Glomerular visceral epithelial cell (primary cell): ENCODE measurements around the gene TMED6.

Source experiments
- DNase-seq: peaks from one replicate; pipeline ENCODE4 v3.0.0-alpha.2; 2016; ENCODE audit errors: extremely low spot score

The TMED6 gene

DNA sequence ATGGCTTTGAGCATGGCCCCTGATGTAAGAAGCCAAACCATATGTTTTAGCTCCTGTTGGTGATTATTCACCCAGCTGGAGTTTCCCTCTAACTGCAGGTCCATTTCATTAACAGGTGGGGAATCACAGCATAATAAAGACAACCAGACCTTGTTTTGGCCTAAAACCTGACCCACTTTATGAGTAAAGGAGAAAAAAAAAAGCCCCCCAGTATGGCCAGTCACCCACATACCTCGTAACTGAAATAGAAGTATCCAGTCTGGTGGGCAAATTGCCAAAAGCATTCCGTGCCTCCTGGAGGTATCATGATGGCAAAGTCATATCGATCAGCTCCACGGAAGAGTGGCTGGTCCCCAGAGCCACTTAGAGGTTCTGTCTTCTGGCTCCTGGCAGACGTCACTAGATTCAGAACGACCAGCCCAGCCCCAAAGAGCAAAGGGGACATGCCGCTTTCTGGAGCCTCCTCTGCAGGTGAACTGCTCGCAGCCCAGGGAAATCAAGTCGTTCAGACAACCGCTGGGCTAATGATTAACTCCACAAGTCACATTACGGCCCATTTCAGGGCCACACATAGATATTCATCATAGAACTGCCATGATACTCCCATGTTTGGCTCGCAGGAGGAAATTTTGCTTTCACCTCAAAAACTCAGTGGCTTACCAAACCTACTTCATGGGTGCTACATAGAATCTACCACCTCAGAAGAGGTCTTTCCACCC is at the start of gene TMED6:
TMED6 (minus strand) TSS at position 478 of the 719 bp plus-strand sequence; CDS start at position 445, 33 bp downstream.
- peak; percentile 47 for DNase-seq

DNA sequence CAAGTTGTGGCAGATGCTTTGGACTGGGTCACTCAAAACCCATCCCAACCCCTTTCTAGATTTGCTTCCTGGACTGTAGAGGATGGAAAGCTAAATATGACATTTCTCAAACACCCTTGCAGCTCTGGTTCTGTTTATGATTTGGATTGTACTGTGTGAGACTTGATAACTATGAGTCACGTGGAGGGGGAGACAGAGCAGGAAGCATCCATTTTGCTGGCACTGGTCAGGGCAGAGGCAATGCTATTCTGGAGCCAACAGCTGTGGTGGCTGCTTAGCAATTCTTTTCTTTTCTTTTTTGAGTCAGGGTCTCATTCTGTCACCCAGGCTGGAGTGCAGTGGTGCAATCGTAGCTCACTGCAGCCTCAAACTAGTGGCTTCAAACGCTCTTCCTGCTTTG is 47.8 kb upstream of the TMED6 start:
- DNase-seq = no peak

DNA sequence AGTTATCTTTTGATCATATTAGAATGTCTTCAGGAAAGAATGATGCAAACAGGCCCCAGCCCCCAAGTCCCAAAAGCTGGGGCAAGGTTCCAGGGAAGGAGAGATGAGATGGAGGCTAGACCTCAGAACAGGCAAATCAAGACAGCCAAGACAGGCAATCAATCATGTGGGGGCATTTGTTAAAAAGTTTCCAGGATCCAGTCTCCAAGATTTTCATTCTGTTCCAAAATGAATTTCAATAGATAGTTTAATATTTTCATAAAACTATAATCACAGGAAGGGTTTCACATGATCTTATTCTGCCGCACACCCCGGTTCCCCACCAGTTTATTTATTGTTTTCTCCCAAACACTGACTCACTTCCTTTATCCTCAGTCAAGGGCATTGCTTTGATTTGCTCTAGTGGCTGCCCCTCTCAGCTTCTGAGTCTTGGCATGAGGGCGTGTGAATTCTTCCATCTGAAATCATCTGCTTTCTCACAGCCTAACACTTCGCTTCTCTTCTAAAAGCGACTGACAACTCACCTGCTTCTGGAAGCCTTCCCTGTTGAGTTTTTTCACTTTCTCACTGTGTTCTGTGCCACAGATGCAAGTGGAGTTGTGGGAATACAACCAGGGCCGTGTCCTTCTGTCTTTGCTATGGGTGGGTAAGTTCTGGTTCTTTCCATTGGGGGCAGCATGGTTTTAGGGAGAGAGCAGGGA is 46.4 kb upstream of the TMED6 start:
- peak; percentile 70 for DNase-seq

DNA sequence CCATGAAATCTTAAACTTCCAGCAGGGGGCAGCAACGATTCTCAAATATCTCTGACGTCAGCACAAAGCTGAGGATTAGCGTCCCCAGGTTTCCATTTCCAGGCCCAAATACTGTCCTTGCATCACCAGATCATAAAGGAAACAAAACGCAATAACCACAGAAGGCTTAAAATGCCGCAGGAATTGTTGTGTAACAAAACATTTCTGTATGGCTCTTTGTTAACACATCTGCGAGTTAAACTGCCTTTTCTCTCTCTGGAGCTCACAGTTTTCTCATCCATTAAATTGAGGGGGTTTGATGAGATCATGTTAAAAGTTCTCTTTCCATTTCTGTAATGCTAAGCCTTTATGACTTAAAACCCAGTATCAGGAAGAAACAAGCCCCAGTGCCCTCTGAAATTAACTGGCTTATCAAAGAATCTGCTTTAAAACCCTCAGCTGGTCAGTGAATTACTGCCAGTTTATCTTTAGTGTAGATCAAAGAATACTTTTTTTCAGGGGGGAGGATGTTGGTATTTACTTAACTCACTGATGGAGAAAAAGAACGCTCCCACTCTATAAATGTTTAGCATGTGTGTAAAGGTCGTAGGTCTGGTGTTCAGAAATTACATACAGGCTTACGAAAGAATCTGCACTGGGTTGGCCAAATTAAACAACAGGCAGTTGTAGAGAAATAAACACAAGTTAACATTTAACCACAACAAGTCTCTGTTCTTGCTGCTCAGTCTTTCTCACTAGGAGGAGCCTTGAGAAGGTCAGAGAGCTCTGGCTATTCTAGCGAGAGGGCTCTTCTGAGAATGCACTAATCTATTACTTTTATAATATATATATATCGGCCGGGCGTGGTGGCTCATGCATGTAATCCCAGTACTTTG is 44.8 kb upstream of the TMED6 start:
- peak; percentile 83 for DNase-seq

DNA sequence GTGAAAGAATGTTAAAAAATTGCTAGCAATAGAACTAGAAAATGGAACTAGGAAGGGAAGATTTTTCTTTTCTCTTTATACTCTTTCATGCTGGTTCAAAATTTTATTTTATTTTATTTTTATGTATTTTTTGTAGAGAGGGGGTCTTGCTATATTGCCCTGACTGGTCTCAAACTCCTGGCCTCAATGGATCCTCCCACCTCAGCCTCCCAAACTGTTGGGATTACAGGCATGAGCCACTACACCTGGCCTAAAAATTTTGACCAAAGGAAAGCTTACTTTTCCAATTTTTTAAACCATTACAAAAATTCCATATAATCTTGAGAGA is 44.2 kb upstream of the TMED6 start:
- no peak for DNase-seq

DNA sequence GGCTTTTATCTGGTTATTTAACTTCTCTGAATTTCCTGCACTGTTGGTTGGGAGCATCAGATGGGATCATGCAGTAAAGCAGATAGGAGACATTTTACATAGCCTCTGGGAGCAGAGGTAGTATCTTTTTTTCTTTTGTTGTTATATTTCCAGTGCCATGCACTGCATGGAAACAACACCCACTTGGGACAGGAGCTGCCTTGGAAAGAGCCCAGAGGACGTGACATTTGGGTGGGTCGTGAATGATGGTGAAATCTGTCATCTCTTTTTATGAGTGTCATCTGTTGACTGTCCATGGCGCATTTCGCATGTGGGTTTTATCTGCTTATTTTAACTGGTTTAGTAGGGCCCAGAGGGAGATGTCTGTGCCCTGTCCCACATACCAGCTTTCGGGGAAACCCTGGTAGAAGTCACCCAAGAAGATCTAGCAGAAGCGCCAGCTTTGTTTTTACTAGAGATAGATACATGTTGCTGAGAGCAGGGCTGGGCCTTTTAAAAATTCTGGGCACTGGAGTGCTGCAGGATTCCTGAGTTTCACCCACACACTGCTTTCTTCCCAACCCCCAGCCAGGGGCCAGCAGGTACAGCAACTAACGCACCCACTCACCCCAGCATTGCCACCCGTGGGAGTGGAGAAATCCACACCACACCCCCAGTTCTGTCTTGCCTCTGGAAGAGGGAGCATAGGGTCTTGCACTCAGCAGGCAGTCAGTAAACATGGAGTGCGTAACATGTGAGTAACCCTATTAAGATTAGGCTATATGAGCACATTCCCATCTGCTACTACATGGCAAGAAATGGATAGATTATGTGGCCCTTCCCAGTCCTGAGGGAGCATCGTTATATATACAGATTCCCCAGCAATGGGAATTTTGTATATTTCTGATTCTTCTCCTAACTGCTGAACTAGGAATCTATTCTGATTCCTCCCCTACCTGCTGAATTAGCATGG is 42.6 kb upstream of the TMED6 start:
- no peak for DNase-seq

DNA sequence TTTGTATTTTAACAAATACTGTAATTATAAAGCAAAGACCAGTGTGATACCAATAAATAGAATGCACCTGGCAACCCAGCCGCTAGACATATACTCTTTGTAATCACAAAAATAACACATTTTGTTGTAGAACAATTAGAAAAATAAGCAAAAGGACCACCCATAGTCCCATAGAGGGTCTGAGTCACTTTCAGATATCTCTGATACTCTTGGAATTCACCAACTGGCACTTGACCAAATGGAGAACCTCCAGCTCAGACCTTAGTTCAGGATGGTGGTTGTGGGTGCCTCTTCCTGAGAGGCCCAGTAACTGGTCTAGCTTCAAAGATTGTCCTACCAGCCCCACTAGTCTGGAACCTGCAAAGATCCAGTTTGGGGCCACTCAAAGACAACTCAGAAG is 35.0 kb upstream of the TMED6 start:
- DNase-seq = no peak

DNA sequence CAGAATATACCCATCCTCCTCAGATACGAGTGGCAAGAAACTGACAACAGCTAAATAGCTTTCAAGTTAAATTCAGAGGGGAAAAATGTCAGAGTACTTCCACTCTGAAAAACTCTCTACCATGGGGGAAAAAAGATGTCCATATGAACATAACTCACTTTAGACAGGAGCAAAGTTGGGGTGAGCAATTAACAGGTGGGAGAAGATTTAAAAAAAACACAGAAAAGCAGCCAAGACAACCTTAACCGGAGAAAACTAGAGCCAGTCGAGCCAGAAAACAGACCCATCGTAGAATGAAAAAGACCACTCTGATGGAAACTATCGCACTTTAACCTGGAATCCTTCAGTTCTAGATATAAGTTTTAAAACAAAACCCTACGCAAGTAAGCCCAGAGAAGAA is 33.4 kb upstream of the TMED6 start:
- DNase-seq = no peak

DNA sequence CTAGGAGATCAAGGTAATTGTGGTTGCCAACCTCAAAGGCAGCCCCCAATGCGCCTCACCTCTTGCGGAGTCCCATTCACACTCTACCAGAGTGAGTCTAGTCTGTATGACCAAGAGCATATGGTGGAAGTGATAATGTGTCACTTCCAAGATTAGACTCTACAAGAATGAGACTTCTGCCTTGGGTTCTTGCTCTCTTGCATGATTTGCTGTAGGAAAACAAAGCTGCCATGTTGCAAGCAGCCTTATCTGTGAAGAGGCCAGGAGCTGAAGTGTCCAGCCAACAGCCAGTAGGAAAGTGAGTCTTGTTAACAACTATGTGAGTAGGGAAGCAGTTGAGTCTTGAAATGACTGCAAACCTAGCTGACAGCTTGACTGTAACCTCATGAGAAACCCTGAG is 30.8 kb upstream of the TMED6 start:
- DNase-seq = no peak

DNA sequence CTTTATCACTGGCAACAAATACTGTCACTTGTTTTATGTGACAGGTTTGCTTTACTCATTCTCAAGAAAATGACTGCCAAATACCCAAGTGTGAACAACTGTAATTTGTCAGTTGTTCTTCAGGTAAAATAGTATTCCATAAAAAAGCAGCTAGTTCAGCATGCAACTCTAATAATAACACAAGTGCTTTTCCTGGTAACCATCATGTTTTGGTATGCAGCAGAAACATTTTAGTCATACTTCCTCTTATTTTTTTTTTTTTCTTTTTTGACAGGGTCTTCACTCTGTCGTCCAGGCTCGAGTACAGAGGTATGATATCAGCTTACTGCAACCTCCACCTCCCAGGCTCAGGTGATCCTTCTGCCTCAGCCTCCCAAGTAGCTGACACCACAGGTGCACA is 29.6 kb upstream of the TMED6 start:
- no peak for DNase-seq

DNA sequence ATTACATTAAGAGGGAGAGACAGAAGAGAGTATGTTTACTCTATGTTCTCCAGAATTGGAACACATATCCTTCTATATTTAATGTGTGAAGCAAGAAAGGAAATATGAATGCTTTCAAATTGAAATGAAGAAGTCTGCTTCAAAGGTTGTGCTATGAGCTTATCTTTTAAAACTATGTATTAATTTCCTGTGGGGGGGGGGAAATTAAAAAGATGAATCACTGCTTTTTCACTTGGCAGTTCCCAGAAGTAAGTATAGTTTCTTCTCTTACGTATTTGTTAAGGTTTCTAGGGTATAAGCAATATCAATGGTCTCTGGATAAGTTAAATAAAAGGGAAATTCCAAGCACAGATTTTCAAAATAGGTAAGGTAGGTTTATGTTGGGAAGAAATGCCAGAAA is 27.2 kb upstream of the TMED6 start:
- no peak for DNase-seq

DNA sequence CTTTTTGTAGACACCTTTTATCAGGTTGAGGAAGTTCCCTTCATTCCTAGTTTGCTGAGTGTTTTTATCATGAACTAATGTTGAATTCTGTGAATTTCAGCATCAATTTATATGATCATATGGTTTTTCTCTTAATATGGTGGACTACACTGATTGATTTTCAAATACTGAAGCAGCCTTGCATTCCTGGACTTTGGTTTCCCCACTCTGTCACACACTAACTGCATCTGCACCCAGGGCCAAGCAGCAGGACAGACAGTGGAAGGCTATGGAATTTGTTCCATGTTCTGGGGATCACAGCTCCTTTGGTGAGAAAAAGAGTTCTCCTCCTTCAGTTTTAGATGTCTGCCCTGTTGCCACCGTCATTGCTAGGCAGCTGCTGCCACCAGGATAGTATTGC is 26.4 kb upstream of the TMED6 start:
- DNase-seq = no peak

DNA sequence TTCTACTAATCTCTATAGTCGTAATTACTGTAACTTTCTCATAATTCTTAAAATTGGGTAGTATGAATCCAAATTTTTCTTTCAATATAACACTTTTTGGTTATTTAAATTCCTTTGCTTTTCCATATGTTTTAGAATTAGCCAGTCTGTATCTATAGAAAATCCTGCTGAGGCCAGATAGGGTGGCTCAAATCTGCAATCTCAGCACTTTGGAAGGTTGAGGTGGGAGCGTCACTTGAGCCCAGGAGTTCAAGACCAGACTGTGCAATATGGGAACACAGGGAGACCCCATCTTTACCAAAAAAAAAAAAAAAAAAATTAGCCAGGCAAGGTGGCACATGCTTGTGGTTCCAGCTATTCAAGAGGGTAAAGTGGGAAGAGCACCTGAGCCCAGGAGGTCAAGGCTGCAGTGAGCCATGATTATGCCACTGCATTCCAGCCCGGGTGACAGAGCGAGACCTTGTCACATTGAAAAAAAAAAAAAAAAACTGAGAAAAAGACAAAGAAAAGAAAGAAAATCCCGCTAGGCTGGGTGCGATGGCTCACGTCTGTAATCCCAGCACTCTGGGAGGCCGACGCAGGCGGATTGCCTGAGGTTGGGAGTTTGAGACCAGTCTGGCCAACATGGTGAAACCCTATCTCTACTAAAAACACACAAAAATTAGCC is 24.9 kb upstream of the TMED6 start:
- no peak for DNase-seq

DNA sequence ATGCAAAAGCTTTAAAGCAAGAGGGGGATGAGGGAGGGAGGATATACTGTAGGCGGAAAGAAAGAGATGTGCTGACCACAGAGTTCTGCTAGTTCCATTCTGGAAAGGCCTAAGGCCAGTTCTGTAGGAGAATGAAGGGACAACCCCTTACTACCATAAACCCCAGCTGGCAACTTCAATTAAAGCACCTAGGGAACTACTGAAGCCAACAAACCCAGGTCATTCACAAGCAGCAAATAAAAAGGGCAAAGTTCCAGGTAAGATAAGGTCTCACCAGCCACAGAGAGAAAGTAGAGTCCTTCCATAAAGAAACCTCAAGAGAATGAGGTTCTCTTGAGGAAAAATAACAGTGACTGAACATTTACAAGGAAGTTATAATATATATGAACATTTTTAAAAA is 21.4 kb upstream of the TMED6 start:
- DNase-seq = no peak

DNA sequence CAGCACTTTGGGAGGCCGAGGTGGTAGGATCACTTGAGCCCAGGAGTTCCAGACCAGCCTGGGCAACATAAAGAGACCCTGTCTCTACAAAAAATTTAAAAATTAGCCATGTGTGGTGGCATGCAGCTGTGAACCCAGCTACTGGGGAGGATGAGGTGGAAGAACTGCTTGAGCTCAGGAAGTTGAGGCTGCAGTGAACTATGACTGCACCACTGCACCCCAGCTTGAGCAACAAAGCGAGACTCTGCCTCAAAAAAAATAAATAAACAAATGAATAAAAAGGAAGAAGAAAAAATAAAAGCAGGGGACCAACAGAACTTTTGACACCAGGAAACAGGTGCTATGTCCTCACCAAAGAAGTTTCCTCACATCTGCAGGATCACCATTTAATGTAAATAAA is 20.0 kb upstream of the TMED6 start:
- no peak for DNase-seq

DNA sequence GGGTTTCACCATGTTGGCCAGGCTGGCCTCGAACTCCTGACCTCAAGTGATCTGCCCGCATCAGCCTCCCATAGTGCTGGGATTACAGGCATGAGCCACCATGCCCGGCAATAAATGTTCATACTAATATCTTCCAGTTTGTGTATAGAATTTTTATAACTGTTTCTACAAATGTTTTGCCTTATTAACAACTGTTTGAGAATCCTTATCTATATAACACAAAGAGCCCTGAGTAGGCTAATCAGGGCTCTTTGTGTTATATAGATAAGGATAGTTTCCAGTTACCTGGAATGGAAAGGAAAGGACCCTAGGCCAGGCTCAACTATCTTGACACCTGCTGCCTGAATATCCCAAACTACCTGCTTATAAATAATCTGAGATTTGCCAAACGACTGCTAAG is 17.3 kb upstream of the TMED6 start:
- no peak for DNase-seq

DNA sequence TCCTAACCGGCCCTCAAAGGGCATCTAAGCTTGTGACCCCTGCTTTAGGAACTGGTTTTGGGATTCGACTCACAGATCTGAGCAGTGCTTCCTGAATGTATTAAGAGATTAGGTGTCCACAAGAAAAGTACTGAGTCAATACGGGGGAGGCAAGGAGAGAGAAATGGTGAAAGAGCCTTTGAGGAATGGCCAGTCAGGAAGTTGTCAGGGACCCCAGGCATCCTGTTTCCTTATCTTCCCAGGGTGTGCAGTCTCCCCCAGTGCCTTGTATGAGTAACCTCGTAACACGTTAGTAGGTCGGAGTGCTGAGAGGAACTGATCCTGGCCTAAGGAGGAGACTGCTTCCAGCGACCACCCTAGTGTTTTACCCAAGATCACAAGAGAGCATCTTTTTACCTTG is 16.4 kb upstream of the TMED6 start:
- DNase-seq = no peak

DNA sequence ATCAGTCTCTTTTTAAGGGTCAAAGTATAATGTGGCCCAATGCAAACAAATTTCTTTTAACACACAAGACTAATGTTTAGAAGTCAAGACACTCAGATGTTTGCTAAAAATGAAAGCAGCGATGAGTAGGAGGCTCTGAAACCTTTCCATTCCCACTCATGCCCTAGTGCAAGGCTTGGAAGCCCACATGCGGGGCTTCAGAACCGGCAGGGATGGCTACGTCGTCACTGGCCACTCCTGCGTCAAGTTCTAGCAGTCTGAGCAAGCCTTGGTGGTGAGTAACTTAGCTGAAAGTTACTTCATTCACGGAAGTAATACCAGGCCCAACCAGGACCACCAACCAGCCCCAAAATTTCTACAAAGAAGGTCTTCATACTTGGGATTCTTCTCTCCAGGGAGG is 14.8 kb upstream of the TMED6 start:
- no peak for DNase-seq

DNA sequence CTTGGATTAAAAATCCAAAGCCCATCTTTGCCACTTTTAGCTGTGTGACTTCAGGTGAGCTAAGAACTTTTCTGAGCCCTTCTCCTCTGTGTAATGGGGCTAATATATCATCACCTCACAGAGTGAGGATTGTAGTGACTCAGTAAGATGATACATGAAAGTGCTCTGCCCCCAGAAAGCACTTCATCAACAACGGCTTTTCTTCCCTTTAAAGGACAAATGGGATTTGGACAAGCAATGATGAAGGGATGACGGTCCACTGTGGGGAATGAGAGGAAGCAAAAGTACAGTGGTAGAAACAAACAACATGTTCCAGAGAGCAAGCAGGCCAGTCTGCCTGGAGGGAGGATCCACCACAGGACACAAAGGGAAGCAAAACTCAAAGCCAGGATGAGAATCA is 14.3 kb upstream of the TMED6 start:
- DNase-seq = no peak

DNA sequence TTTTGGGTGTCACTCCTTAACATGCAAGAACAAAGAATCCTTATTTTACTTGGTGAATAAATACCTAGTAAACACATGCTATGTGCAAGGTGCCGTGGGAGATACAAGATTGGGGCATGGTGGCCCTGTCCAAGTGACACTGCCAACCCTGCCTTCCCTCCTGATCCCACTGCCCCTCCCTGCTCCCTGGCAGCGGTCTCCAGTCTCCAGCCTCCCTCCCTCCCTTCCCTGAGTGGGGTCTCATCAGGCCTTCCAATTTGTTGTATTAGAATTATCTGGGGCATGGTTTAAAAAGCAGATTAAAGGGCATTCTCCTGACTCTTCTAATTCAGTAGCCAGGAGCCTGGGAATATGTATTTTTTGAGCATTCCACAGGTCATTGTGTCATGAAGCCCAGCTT is 12.5 kb upstream of the TMED6 start:
- DNase-seq = no peak

DNA sequence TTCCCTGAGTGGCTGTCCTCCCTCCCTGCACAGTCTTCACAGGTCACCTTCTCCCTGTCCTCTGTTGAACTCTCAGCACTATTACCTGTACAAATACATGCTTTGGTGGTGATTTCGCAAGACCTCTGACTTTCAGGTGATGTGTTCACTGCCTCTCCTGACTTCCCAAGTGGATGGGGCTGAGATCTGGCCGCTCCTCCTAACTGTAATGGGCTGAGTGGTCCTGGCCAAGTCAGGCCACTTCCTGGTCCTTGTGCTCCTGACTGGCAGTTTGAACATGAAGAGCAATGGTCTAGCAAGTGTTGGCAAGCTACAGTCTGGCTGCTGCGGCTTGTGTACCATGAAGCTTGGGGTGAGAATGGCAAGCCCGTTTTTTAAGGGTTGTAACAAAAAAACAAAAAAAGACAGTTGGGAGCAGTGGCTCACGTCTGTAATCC is 11.7 kb upstream of the TMED6 start:
- no peak for DNase-seq
